Measurements from ENCODE around the gene BCDIN3D.

DNA sequence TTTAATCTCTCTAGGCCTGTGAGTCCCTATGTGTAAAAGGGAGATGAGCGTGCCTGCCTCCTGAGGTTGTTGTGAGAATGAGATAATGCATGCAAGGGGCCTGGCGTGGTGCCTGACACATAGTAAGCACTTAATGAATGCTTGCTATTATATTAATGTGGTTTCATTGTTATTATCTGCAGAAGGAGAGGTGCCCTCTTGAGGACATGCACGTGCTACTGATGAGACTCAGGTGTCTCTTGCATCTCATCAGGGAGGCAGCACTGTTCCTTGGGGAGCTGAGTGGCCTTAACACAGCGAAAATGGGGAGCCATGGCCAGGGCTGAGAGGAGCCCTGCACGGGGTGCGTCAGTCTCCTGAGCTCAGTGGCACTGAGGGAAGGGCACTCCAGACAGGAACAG is 29.9 kb upstream of the BCDIN3D start:
- no peak for TF ChIP-seq EZH2 (IDR thresholded peaks at IDR 0.05; ENCODE audit: borderline replicate concordance, low read depth, low read length, severe bottlenecking)
- TF ChIP-seq, protein P1, sequence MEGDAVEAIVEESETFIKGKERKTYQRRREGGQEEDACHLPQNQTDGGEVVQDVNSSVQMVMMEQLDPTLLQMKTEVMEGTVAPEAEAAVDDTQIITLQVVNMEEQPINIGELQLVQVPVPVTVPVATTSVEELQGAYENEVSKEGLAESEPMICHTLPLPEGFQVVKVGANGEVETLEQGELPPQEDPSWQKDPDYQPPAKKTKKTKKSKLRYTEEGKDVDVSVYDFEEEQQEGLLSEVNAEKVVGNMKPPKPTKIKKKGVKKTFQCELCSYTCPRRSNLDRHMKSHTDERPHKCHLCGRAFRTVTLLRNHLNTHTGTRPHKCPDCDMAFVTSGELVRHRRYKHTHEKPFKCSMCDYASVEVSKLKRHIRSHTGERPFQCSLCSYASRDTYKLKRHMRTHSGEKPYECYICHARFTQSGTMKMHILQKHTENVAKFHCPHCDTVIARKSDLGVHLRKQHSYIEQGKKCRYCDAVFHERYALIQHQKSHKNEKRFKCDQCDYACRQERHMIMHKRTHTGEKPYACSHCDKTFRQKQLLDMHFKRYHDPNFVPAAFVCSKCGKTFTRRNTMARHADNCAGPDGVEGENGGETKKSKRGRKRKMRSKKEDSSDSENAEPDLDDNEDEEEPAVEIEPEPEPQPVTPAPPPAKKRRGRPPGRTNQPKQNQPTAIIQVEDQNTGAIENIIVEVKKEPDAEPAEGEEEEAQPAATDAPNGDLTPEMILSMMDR (IDR thresholded peaks at IDR 0.05; ENCODE audit: borderline replicate concordance, extremely low read depth, low read length, poor library complexity, severe bottlenecking), result no peak
